Adrenal gland (tissue), 12 donors: Measurements from ENCODE around the gene HMHB1. TPM values are rescaled to one million over a fixed set of nuclear protein-coding genes. Genes with fewer than 3 reads are reported as not detected.

Source experiments
- DNase-seq, 7 donors: peaks; one replicate each; pipeline ENCODE4 v3.0.0-alpha.2; 2019 to 2020
- H3K27ac ChIP-seq, 5 donors: fragments of 200-600 bp; sonication (generic) in 4 of 5; 1 replicate in 3 of 5; 2 replicates in 2 of 5; pipeline versions ENCODE4 v1.5.1 to v1.8.0; 2016 to 2020; ENCODE audit warnings: mild to moderate bottlenecking in 1 of 5
- H3K27me3 ChIP-seq: fragments of 200-600 bp; 2 replicates; pipeline ENCODE4 v1.8.0; 2021
- H3K36me3 ChIP-seq, 2 donors: fragments of 200-600 bp; replicated peaks in 1 of 2; 1 replicate in 1 of 2; 2 replicates in 1 of 2; pipeline versions ENCODE4 v1.5.1 to v1.8.0; 2018 to 2022
- H3K4me1 ChIP-seq, 2 donors: fragments of 200-600 bp; replicated peaks in 1 of 2; 1 replicate in 1 of 2; 2 replicates in 1 of 2; pipeline versions ENCODE4 v1.5.1 to v1.8.0; 2018 to 2021
- H3K4me3 ChIP-seq, 4 donors: fragments of 200-600 bp; sonication (generic) in 3 of 4; one replicate each; pipeline ENCODE4 v1.5.1; 2016 to 2018
- H3K9me3 ChIP-seq, 3 donors: fragments of 200-600 bp; sonication (generic) in 1 of 3; replicated peaks in 1 of 3; 1 replicate in 2 of 3; 2 replicates in 1 of 3; pipeline versions ENCODE4 v1.5.1 to v1.8.0; 2016 to 2021
- POLR2A ChIP-seq, 2 donors: fragments of 450-650 bp; IDR thresholded peaks; one replicate each; pipeline ENCODE4 v1.6.1; 2017; ENCODE audit warnings: antibody characterized with exemption in 2 of 2, mild to moderate bottlenecking in 2 of 2, moderate library complexity in 1 of 2
- WGBS, 4 donors: extraction: QIAGEN DNeasy Blood & Tissue Kit in 2 of 4; methylation state at CpG; one replicate each; pipeline versions ENCODE4 v1.1.5 to v1.1.7; 2013 to 2017; 5-methylcytosine and 5-hydroxymethylcytosine counted together
- intact Hi-C, 2 donors: fragments of 100-400 bp; cut with DNase I; formaldehyde crosslinking; loops; one replicate each; pipeline versions ENCODE4 v1.14.1 to v1.15.0; 2022 to 2023
- polyA plus RNA-seq, 3 donors: library from polyadenylated mRNA; stranded (reverse); fragments of 200-250 nt in 2 of 3; fragments of 350-450 nt in 1 of 3; fragmentation: Illumina TruSeq in 1 of 3; extraction: RNeasy Lipid Tissue Mini Kit (QIAGEN cat#74804) in 1 of 3; gene quantifications; one replicate each; pipeline ENCODE4 v1.2.3, GENCODE V29; 2013 to 2014
- total RNA-seq, 9 donors: library from RNA; depleted of rRNA in 4 of 9; stranded (reverse); fragments of >200 nt in 4 of 9; fragments of 120-200 nt in 1 of 9; fragmentation: NEBNext Ultra II Directional in 1 of 9; extraction: Animal tissue kit (Norgen Biotek cat#: 25700) in 1 of 9; gene quantifications; one replicate each; pipeline versions ENCODE4 v1.1.0 to v1.2.4, GENCODE V29; 2013 to 2023
- TF ChIP-seq, protein P1 (sequence below), 6 experiments: fragments of 450-650 bp in 4 of 6; fragments of 200-600 bp in 2 of 6; sonication (generic) in 1 of 6; IDR thresholded peaks; 1 replicate in 5 of 6; 2 replicates in 1 of 6; pipeline versions ENCODE4 v1.5.1 to v1.8.0; 2016 to 2021; ENCODE audit warnings: antibody characterized with exemption in 6 of 6, mild to moderate bottlenecking in 2 of 6, moderate library complexity in 1 of 6
- donor health status: healthy with polysubstance abuse.
- donor health status: Bipolar disorder and iron deficiency.
- donor health status: DM: yes; HTN: yes; CAD: no.
- donor health status: DM: no; HTN: no; CAD: no.
- donor health status: DM: no; HTN: no; CAD: no.
- donor health status: DM: yes; HTN: yes; CAD: no.

HMHB1 gene
- total and polyA plus RNA-seq, 12 donors, result not detected

DNA sequence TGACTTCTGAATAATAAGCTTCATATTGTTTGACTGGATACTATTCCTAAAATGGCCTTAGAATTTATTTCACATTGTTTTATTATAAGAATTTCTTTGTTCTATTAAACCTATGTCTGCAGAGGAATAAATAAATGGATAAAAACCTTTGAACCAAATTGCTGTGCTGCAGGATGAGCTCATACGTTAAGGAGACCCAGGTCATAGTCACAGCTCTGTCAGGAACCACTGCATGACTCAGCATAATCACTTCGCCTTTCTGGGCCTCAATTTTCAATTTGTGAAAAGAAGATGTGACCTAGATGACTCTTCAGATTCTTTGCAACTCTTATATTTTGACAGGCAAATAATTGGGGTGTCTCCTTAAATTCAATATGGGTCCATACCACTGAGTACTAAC lies 36.7 kb upstream of the HMHB1 start:
- no peaks in the 10 kb centered on the region for H3K27me3 ChIP-seq
- no peak for TF ChIP-seq POLR2A (IDR thresholded peaks at IDR 0.05)
- TF ChIP-seq, protein P1, sequence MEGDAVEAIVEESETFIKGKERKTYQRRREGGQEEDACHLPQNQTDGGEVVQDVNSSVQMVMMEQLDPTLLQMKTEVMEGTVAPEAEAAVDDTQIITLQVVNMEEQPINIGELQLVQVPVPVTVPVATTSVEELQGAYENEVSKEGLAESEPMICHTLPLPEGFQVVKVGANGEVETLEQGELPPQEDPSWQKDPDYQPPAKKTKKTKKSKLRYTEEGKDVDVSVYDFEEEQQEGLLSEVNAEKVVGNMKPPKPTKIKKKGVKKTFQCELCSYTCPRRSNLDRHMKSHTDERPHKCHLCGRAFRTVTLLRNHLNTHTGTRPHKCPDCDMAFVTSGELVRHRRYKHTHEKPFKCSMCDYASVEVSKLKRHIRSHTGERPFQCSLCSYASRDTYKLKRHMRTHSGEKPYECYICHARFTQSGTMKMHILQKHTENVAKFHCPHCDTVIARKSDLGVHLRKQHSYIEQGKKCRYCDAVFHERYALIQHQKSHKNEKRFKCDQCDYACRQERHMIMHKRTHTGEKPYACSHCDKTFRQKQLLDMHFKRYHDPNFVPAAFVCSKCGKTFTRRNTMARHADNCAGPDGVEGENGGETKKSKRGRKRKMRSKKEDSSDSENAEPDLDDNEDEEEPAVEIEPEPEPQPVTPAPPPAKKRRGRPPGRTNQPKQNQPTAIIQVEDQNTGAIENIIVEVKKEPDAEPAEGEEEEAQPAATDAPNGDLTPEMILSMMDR (IDR thresholded peaks at IDR 0.05), result no peak
- DNase-seq, result no peak
- intact Hi-C loops, result no loop called here
- no peaks in the 10 kb centered on the region for H3K36me3 ChIP-seq
- 63 to 76% (median 66%) methylated on average over 2 of the region's 2 CpGs for WGBS, 4 donors
- H3K4me3 ChIP-seq, result no peak overlapping the region
- no peaks in the 10 kb centered on the region for H3K4me1 ChIP-seq
- no peaks in the 10 kb centered on the region for H3K9me3 ChIP-seq
- H3K27ac ChIP-seq, result no peak overlapping the region

- no peak overlapping the region for H3K27ac ChIP-seq
- no peaks in the 10 kb centered on the region for H3K27me3 ChIP-seq
- H3K4me3 ChIP-seq, result no peak overlapping the region
- H3K36me3 ChIP-seq, result no peaks in the 10 kb centered on the region
- no peaks in the 10 kb centered on the region for H3K9me3 ChIP-seq
- TF ChIP-seq, protein P1 (IDR thresholded peaks at IDR 0.05), result no peak
- TF ChIP-seq POLR2A (IDR thresholded peaks at IDR 0.05), result no peak
- no peak for DNase-seq
- WGBS, 4 donors, result 84 to 94% (median 92%) methylated on average over 4 of the region's 4 CpGs
- intact Hi-C loops, result no loop called here
- H3K4me1 ChIP-seq, result no peaks in the 10 kb centered on the region
These were observed 35.0 kb upstream of the HMHB1 start for GRCh38 chr5:143776951-143777350.

DNA sequence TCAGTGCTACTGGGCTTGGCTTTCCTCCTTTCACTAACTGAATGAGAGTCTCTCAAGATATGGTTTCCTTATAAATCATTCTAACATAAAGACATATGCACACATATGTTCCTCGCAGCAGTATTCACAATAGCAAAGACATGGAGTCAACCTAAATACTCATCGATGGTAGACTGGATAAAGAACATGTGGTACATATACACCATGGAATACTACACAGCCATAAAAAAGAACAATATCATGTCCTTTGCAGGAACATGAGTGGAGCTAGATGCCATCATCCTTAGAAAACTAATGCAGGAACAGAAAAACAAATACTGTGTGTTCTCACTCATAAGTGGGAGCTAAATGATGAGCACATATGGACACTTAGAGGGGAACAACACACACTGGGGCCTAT lies 32.5 kb upstream of the HMHB1 start:
- no peak for TF ChIP-seq POLR2A (IDR thresholded peaks at IDR 0.05)
- TF ChIP-seq, protein P1 (IDR thresholded peaks at IDR 0.05), result no peak
- 88 to 96% (median 91%) methylated on average over 2 of the region's 2 CpGs for WGBS, 4 donors
- intact Hi-C loops, result no loop called here
- no peaks in the 10 kb centered on the region for H3K27me3 ChIP-seq
- H3K4me1 ChIP-seq, result no peaks in the 10 kb centered on the region
- H3K36me3 ChIP-seq, result no peaks in the 10 kb centered on the region
- H3K9me3 ChIP-seq, result no peaks in the 10 kb centered on the region
- H3K27ac ChIP-seq, result no peak overlapping the region
- H3K4me3 ChIP-seq, result no peak overlapping the region
- no peak for DNase-seq

- no peaks in the 10 kb centered on the region for H3K36me3 ChIP-seq
- no peaks in the 10 kb centered on the region for H3K9me3 ChIP-seq
- TF ChIP-seq, protein P1 (IDR thresholded peaks at IDR 0.05), result no peak
- no peak for TF ChIP-seq POLR2A (IDR thresholded peaks at IDR 0.05)
- intact Hi-C loops, result no loop called here
- H3K4me3 ChIP-seq, result no peak overlapping the region
- 62 to 71% (median 66%) methylated on average over 2 of the region's 2 CpGs for WGBS, 4 donors
- no peaks in the 10 kb centered on the region for H3K27me3 ChIP-seq
- no peaks in the 10 kb centered on the region for H3K4me1 ChIP-seq
- no peak for DNase-seq
- H3K27ac ChIP-seq, result no peak overlapping the region
These were observed 29.9 kb upstream of the HMHB1 start for GRCh38 chr5:143781993-143782520.
